Hindlimb muscle (tissue), 1 donor: ENCODE measurements around the gene TBC1D9. TPM values are rescaled to one million over a fixed set of nuclear protein-coding genes. Genes with fewer than 3 reads are reported as not detected.
"Not testable (repeated sequence)": the region's sequence is repeated elsewhere in the genome, so short reads cannot be mapped to it uniquely, and the experiment has no call there.

ENCODE experiments used
- DNase-seq: peaks from one replicate; pipeline ENCODE4 v3.0.0-alpha.2; 2013
- polyA plus RNA-seq: library from polyadenylated mRNA; unstranded; fragments of 120-200 nt; gene quantifications from one replicate; pipeline ENCODE4 v1.2.1, GENCODE V29; 2013; ENCODE audit not compliant: insufficient read length

The TBC1D9 gene
- polyA plus RNA-seq: 15.8 TPM

DNA sequence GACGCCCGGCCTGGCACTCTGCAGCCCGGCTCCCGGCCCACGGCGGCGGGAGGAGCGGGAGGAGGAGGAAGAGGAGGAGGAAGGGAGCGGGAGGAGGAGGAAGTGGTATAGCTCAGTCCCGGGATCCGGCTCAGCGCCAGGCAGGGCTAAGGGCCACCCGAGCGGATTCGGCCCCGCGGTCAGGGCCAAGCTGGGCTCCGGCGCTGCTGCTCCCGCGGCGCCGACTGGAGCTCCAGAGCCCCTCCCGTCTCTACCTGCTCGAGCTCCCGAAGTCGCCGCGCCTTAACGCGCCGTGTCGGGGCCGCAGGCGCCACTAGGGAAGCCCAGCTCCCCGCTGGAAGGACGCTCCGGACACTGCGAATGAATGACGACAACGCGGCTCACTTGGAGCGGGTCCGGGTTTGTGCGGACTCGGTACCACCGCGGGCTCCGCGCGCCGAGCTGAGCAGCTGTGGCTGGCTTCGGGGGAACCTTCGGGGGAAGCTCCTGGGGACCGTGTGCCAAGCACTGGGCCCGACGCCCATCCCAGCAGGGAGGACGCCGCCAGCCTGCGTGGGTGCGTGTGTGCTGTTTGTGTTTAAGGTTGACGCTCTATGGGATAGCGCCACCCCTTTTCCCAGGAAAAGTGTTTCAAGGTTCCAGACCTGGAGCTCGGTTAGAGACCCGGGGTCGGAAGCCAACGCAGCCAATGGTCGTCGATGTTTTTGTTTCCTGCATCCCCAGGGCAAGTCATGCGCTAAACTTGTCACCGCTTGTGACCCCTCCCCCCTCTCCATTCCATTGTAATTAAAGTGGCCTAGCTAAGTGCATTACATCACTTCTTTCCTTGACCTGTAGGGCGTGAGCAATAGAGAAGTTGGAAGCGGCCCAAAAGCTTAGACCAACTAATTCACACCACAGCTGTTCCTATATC lies at the start of gene TBC1D9:
TSS of gene TBC1D9 (minus strand) at position 67 of the 913 bp plus-strand sequence. CDS start 340 bp downstream, outside the sequence.
- DNase-seq: peak; percentile 82

DNA sequence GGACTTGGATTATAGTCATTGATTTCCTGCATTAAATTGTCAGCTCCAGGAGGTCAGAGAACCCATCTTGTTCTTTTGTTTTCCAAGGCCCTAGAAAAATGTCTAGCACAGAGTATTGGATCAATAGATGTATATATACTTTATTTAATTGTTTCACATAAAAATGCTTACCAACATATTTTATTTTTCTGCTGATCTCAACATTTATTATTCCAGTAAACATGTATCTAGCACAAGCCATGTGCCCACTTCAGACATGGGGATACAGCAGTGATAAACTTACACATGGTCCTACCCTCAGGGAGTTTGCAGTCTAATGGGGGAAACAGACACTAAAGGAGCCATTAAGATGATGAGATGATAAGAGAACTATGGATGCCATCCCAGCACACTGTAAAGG lies 49.1 kb upstream of the TBC1D9 start:
- DNase-seq: no peak

DNA sequence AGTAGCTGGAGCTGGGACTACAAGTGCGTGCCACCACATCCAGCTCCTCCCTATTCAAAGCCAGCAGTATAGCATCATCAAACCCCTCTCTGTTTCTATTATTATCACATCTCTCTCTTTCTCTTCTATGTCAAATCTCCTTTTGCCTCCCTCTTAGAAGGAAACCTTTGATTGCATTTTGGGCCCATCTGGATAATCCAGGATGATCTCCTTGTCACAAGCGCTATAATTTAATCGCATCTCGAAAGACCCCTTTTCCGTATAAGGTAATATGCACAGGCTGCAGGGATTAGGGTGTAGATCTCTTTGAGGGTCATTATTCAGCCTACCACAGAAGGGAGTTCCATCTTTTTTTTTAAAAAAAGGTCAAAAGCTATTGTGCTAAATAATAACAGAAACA lies 46.4 kb upstream of the TBC1D9 start:
- no peak for DNase-seq

DNA sequence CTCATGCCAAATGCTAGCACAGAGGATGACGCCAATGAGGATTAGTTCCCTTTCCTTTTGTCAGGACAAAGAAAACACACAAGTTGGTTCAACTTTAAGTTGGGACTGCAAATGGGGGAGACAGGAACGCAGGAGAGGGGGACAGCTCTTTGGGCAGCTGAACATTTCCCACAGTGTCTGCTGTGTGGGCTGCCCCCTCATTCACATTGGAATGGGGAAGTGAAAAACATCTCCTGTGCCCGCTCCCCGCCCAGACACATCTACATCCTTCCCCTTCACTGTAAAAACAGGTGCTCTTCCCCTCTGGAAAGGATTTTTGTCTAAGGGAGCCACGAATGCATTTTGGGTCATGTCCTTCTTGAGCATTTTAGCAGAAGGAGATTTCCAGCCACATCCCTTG lies 44.5 kb upstream of the TBC1D9 start:
- DNase-seq: no peak

DNA sequence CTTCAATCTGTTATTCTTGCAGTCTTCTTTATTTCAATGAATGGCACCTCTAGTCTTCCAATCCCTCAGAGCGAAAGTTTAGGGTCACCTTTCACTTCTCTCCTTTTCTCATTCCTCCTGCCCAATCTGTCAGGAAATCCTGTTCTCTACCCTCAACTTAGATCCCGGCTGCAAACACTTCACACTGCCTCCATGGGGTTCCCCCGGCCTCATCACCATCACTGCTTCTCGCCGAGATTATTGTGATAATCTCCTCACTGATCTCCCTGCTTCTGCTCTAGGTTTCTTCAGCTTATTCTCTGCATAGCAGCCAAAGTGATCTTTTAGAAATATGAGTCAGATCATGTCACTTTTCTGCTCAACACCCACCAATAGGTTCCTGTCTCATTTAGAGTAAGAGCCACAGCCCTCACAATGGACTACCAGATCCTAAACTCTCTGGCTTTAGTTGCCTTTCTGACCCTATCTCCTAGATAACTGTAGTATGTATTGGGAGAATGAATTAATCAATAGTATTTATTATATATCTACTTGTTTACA lies 43.6 kb upstream of the TBC1D9 start:
- no peak for DNase-seq

GRCh38 chr4:140793291-140793690 lies 37.1 kb upstream of the TBC1D9 start:
- no peak for DNase-seq

DNA sequence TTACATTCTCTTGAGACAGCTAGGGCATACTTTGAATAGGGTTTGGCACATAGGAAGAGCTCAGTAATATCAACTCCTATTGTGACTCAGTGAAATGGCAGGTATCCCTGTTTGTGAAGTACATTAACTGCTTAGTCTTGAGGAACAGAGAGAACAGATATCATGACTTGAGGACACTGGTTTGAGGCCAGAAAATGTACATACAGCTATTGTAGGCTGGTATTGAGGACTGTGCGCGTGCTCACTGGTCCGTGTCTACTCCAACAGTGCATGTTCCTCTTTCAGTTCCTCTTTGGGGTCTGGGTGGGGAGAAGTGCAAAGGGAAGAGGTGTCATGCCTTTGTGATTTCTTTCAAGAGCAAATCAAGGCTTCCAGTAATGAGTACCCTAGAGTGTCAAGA lies 34.6 kb upstream of the TBC1D9 start:
- DNase-seq: peak; percentile 36

GRCh38 chr4:140790171-140790570 lies 34.0 kb upstream of the TBC1D9 start:
- no peak for DNase-seq

DNA sequence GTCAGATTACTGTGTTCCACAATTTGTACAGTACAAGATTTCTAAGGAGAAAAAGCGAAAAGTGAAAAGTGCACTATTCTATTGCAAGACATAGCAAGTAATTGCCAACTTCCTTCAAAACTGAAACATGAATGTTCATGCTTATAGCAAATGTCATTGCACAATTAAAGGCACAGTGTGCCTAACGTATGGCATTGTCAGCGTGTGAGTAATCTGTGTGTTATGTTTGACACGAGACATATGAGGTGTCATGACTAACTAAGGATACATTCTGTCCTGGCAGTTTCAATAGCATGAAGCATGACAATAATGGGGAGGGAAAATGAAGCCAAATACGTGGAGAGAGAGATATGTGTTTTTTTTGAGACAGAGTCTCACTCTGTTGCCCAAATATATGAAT lies 33.6 kb upstream of the TBC1D9 start:
- DNase-seq: no peak

GRCh38 chr4:140782787-140783186 lies 26.6 kb upstream of the TBC1D9 start:
- not testable (repeated sequence) for DNase-seq

GRCh38 chr4:140781596-140781995 lies 25.4 kb upstream of the TBC1D9 start:
- no peak for DNase-seq

DNA sequence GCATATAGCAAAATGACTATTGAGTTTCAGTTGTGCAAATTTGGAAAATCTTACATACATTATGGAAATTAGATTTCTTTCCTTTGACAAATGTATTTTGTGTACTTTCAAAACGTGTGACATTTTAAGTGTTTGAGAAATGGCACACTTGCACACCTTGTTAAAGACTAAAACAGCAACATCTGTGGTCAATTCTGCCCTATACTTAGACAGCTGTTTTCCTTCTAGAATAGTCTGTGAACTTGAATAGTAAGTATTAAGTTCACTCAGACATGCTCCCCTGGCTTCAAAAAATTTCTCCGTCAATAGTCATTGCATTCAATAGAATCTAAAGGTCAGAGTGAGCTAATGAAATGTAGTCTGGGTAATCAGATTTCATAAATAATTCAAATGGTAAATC lies 21.7 kb upstream of the TBC1D9 start:
- DNase-seq: no peak

GRCh38 chr4:140777386-140777785 lies 21.2 kb upstream of the TBC1D9 start:
- no peak for DNase-seq

DNA sequence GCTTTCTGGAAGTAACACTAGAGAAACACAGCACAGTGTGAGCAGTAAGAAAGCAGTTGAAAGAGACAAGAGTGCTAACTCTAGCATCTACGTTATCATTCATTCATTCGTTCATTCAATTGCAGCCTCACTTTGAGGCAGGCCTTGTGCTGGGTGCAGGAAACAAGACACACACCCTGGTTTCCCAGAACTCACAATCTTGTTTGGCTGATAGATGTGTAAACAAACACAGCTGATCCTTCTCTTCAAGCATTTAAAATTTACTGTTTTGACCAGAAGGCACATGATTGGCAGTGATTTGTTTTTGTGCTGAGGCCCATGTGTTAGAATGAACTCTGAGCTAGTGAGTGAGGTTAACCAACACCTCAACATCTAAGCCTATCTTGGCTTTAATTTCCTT lies 20.4 kb upstream of the TBC1D9 start:
- DNase-seq: no peak

GRCh38 chr4:140774956-140775355 lies 18.8 kb upstream of the TBC1D9 start:
- no peak for DNase-seq

DNA sequence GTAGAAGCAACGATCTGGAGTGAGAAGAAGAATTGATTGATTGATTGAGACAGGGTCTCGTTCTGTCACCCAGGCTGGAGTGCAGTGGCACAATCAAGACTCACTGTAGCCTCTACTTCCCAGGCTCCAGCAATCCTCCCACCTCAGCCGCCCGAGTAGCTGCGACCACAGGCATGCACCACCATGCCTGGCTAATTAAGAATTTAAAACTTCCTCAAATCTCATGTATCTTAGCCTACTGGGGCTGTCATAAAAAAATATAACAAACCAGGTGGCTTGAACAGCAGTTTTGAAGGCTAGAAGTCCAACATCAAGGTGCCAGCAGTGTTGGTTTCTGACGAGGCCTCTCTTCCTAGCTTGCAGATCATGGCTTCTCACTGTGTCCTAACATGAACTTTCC lies 18.3 kb upstream of the TBC1D9 start:
- no peak for DNase-seq

- DNase-seq: no peak
These were observed 13.0 kb upstream of the TBC1D9 start for GRCh38 chr4:140769209-140769608.

GRCh38 chr4:140764785-140765392 lies 8.7 kb upstream of the TBC1D9 start:
- no peak for DNase-seq

- DNase-seq: no peak
These were observed 6.0 kb upstream of the TBC1D9 start for GRCh38 chr4:140762202-140762601.

DNA sequence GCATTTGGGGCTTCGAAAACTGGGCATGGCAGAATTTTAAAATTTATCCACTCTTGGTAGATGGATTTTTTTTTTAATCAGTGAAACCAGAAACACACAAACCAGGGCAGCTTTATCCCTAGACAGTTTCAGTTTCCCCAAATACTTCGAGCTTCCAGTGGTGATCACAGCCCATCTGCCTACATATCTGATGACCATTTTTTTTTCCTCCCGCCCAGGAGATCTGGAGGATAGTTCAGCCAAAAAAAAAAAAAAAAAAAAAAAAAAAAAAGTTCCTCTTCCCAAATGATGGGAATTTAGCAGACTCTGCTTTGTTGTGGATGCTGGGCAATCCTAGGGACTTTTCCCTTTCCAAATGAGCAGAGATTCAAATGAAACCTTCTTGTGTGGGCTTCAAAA lies 1.0 kb upstream of the TBC1D9 start:
- DNase-seq: no peak

DNA sequence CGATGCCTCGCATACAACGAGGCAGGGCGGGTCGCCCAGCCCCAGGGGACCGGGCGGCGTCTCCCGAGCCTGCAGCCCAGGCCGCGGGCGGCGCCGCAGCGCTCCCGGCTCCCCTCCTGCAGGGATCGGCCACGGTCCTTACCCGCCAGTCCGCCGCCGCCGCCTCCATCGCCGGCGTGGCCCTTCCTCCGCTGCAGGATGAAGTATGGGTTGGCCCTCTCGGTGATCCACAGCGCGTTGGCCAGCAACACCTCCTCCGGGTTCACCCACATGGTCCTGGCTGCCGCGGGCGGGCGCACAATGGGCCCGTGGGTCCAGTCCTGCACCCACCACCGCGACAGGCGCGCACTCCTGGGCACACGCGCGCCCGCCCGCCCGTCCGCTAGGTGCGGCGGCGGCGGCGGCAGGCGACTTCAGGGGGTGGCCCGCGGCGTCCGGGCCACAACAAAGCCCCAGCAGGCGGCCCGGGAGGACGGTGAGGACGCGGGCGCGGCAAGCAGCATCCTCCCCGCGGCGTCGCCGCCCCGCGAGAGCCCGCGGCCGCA lies 339 bp downstream of the TBC1D9 start:
- peak; percentile 55 for DNase-seq

- no peak for DNase-seq
These were observed 1.0 kb downstream of the TBC1D9 start for GRCh38 chr4:140754918-140755773.
